ENCODE measurements around the gene TEX22. TPM values are rescaled to one million over a fixed set of nuclear protein-coding genes. Genes with fewer than 3 reads are reported as not detected.
A peak's percentile ranks its signal among the peaks of the same experiment; 100 is the strongest.

Gene TEX22
- total RNA-seq, 1 experiment from 2014 or later: 2.6 TPM

DNA sequence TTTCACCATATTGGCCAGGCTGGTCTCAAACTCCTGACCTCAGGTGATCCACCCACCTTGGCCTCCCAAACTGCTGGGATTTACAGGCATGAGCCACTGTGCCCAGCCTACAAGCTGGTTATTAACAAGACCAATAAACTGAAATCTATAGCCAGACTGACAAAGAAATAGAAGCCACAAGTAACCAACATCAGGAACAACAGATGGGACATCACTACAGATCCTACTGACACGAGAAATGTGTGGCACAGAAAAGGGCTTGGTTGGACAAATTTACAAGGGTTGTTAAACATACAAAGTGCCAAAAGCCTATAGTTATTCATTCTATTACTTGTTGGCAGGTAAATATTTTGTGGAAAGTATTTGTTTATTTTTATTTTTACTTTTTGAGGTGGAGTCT, 32.9 kb downstream of the TEX22 start:
- H3K36me3 ChIP-seq (ENCODE audit: low read depth): peaks cover 5% of the 10 kb centered on the region; the same call in 1 of the 2 replicates
- no peaks in the 10 kb centered on the region for H3K27me3 ChIP-seq (ENCODE audit: insufficient read depth, low read depth)
- intact Hi-C loops (cut with micrococcal nuclease; ENCODE audit: unreplicated experiment): loop anchor here (2.0 kb wide), 1 partner anchor 34 kb away; no protein-coding TSS in a partner anchor
- H2AFZ ChIP-seq: no peak overlapping the region
- POLR2A ChIA-PET (ENCODE audit: unreplicated experiment): no interaction called here
- CTCF ChIA-PET: no interaction called here
- H3K4me2 ChIP-seq: no peak overlapping the region
- TF ChIP-seq, protein P1, sequence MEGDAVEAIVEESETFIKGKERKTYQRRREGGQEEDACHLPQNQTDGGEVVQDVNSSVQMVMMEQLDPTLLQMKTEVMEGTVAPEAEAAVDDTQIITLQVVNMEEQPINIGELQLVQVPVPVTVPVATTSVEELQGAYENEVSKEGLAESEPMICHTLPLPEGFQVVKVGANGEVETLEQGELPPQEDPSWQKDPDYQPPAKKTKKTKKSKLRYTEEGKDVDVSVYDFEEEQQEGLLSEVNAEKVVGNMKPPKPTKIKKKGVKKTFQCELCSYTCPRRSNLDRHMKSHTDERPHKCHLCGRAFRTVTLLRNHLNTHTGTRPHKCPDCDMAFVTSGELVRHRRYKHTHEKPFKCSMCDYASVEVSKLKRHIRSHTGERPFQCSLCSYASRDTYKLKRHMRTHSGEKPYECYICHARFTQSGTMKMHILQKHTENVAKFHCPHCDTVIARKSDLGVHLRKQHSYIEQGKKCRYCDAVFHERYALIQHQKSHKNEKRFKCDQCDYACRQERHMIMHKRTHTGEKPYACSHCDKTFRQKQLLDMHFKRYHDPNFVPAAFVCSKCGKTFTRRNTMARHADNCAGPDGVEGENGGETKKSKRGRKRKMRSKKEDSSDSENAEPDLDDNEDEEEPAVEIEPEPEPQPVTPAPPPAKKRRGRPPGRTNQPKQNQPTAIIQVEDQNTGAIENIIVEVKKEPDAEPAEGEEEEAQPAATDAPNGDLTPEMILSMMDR (conservative IDR thresholded peaks at IDR 0.05): no peak
- TF ChIP-seq EZH2 (IDR thresholded peaks at IDR 0.05; ENCODE audit: low read depth): no peak
- H3K9me2 ChIP-seq (ENCODE audit: insufficient read depth): no peaks in the 10 kb centered on the region
- H3K27ac ChIP-seq: peak overlapping the region; percentile 36; the same call in 1 of the 2 replicates
- H3F3A ChIP-seq (ENCODE audit: insufficient read depth, low read depth): peaks cover 31% of the 10 kb centered on the region
- peaks cover 76% of the 10 kb centered on the region for H4K20me1 ChIP-seq (ENCODE audit: insufficient read depth)
- no TSS peak for BruUV-seq (replicated peaks)
- no peak for DNase-seq
- no peaks in the 10 kb centered on the region for H3K9me3 ChIP-seq (ENCODE audit: insufficient read depth, low read depth)
- H3K4me1 ChIP-seq (replicated peaks; ENCODE audit: insufficient read depth): peaks cover 14% of the 10 kb centered on the region
- H3K79me2 ChIP-seq (ENCODE audit: low read depth): peaks cover 89% of the 10 kb centered on the region
- no peak overlapping the region for H3K4me3 ChIP-seq

- Histone ChIP-seq H3K36me3 (ENCODE audit: low read depth) (peaks cover 5% of the 10 kb centered on the region; the same call in 1 of the 2 replicates), H3K27me3 (ENCODE audit: insufficient read depth, low read depth) (no peaks in the 10 kb centered on the region), H3K79me2 (ENCODE audit: low read depth) (peaks cover 88% of the 10 kb centered on the region), H4K20me1 (ENCODE audit: insufficient read depth) (peaks cover 74% of the 10 kb centered on the region), H3K4me3 (no peak overlapping the region), H3F3A (ENCODE audit: insufficient read depth, low read depth) (peaks cover 29% of the 10 kb centered on the region), H3K4me1 (replicated peaks; ENCODE audit: insufficient read depth) (peaks cover 14% of the 10 kb centered on the region), H2AFZ (no peak overlapping the region), H3K4me2 (no peak overlapping the region), H3K9me2 (ENCODE audit: insufficient read depth) (no peaks in the 10 kb centered on the region), H3K27ac (no peak overlapping the region), H3K9me3 (ENCODE audit: insufficient read depth, low read depth) (no peaks in the 10 kb centered on the region)
- ChIA-PET POLR2A (ENCODE audit: unreplicated experiment) (no interaction called here), CTCF (no interaction called here)
- TF ChIP-seq, protein P1 (conservative IDR thresholded peaks at IDR 0.05): no peak
- no peak for TF ChIP-seq EZH2 (IDR thresholded peaks at IDR 0.05; ENCODE audit: low read depth)
- DNase-seq: no peak
- intact Hi-C loops (cut with micrococcal nuclease; ENCODE audit: unreplicated experiment): no loop called here
- no TSS peak for BruUV-seq (replicated peaks)
These were observed 34.3 kb downstream of the TEX22 start for GRCh38 chr14:105432657-105433056.

DNA sequence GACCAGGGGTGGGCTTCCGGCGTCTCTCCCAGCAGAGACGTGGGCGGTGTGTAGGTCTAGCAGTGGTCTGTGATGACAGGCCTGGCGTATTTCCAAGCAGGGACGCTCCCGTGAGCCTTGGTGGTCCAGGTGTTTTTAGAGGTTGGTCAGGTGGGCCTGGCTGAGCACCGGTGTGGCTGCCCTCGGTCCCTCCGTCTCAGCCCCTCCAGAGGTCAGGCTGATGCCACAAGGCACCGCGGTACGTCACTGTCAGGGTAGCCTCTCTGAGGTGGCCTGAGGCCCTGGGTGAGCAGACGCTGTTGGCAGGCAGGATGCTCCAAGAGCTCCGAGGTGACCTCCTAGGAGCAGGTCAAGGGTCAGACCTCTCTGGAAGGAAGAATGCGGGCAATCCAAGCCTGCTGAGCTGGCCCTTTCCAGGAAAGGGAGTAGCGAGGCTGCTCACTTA, 34.8 kb downstream of the TEX22 start:
- no TSS peak for BruUV-seq (replicated peaks)
- ChIA-PET POLR2A (ENCODE audit: unreplicated experiment) (no interaction called here), CTCF (no interaction called here)
- H3K4me1 ChIP-seq (replicated peaks; ENCODE audit: insufficient read depth): peaks cover 14% of the 10 kb centered on the region
- intact Hi-C loops (cut with micrococcal nuclease; ENCODE audit: unreplicated experiment): no loop called here
- TF ChIP-seq EZH2 (IDR thresholded peaks at IDR 0.05; ENCODE audit: low read depth): no peak
- TF ChIP-seq, protein P1 (conservative IDR thresholded peaks at IDR 0.05): no peak
- H3K9me2 ChIP-seq (ENCODE audit: insufficient read depth): no peaks in the 10 kb centered on the region
- no peak overlapping the region for H2AFZ ChIP-seq
- no peak overlapping the region for H3K4me2 ChIP-seq
- no peak overlapping the region for H3K4me3 ChIP-seq
- peaks cover 87% of the 10 kb centered on the region for H3K79me2 ChIP-seq (ENCODE audit: low read depth)
- H3F3A ChIP-seq (ENCODE audit: insufficient read depth, low read depth): peaks cover 29% of the 10 kb centered on the region
- H3K27me3 ChIP-seq (ENCODE audit: insufficient read depth, low read depth): no peaks in the 10 kb centered on the region
- peaks cover 5% of the 10 kb centered on the region; the same call in 1 of the 2 replicates for H3K36me3 ChIP-seq (ENCODE audit: low read depth)
- no peak for DNase-seq
- H3K9me3 ChIP-seq (ENCODE audit: insufficient read depth, low read depth): no peaks in the 10 kb centered on the region
- peaks cover 74% of the 10 kb centered on the region for H4K20me1 ChIP-seq (ENCODE audit: insufficient read depth)
- H3K27ac ChIP-seq: no peak overlapping the region

Data from PC-9 (cell line).